Erythroblast (primary cell): ENCODE data around the gene RNF150.

Source experiments
- GATA1 ChIP-seq: IDR thresholded peaks from 2 replicates; pipeline ENCODE4 v1.6.1; 2011; ENCODE audit warnings: low read depth, mild to moderate bottlenecking, control low read depth, low read length, moderate library complexity
- POLR2A ChIP-seq: IDR thresholded peaks from 2 replicates; pipeline ENCODE4 v1.6.1; 2011; ENCODE audit warnings: mild to moderate bottlenecking, low read length

DNA sequence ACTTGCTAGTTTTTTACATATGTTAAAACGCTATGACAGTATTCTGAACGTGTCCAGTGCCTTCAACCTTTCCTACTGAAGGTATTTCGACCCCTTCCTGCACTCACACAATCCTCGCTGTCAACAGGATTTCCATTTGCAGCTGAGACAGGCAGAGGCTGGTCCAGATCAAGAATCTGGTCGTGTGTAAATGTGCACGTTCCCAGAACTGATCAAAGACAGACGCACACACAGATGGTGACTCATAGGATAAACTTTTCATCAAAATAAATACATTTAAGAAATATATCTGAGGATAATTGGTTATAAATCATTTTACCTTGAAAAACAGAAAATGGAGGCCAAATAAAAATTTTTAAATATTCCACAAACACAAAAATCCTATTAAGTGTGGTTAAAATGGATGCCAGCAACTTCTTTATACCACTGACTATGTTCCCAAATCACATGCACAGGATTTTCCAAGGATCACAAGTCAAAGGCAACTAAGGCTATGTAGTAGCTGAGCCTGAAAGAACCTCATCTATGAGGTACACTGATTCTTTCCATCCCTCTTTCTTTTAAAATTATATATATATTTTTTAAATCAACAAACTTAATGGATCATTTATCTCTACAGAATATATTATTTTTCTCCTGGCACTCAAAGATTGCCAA is 85.9 kb downstream of the RNF150 start:
- no peak for TF ChIP-seq POLR2A
- no peak for TF ChIP-seq GATA1
